ENCODE data around the gene ATF1.

The ATF1 gene

GRCh38 chr12:50763639-50764285 lies at the start of gene ATF1:
Gene ATF1, plus strand, starts transcription at chr12:50764101. Its CDS starts 16,045 bp downstream, at chr12:50780146.
- peak; percentile 63 for DNase-seq

- DNase-seq, result no peak
These were observed 48.7 kb upstream of the ATF1 start for GRCh38 chr12:50715174-50715573.

DNA sequence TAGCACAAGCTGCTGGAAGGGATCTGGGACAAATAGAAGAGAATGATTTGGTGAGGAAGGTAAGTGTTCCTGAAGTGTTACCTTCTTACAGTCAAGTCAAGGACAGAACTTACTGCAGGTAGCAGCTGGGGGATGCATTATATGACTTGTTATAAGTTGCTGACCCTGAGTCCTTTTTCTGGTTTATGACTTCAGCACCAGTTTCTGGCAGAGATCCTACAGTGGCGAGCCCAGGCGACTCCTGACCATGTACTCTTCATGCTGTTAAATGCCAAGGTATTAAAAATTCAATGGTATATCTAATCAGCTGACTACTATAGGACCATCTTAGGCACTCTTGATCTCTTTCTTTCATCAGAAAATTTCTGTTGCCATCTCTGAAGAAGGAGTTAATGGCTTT lies 45.1 kb upstream of the ATF1 start:
- DNase-seq, result no peak

DNA sequence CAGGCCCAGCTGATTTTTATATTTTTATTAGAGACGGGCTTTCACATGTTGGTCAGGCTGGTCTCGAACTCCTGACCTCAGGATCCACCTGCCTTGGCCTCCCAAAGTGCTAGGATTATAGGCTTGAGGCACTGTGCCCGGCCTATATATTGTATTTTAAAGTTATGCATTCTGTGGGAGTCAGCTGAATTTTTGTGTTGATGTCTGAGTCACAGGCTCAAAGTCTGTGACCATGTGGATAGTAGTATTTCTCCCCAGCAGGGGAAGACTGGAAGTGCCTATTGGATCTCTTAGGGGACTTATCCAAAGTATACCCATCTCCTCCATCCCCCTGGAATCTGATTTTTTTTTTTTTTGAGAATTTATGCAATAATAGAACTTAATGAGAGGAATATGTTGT lies 43.8 kb upstream of the ATF1 start:
- DNase-seq, result no peak

DNA sequence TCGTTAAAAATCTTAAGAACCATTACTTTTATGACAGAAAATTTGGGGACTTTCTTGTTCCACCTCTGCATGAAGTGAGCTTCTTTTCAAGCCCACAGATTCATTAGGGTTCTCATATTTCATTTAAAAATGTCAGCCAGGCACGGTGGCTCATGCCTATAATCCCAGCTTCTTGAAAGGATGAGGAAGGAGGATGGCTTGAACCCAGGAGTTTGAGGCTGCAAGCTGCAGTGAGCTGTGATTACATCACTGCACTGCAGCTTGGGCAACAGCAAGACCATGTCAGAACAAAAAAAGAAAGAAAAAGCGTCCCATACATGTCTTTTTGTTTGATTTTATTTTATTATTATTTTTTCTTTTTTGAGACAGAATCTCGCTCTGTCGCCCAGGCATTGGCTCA lies 43.4 kb upstream of the ATF1 start:
- no peak for DNase-seq

DNA sequence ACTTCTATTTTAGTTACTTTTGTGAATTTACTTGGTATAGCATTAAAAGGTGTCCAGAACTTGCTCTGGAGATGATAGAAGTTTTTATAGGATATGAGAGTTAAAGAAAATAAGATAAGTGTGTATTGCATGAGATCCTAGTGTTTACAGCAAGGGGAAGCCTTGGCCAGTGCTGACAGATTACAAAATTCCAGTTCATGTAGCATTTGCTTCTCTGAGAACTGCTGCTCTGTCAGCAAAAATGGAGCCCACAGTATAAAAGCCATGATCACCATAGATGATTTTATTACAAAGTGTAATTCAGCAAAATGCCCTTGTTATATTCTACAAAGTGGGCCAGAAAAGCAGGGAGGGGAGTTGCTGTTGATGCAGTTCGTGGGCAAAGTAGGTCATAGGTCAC lies 40.0 kb upstream of the ATF1 start:
- no peak for DNase-seq

GRCh38 chr12:50725011-50725942 lies 38.6 kb upstream of the ATF1 start:
- no peak for DNase-seq

DNA sequence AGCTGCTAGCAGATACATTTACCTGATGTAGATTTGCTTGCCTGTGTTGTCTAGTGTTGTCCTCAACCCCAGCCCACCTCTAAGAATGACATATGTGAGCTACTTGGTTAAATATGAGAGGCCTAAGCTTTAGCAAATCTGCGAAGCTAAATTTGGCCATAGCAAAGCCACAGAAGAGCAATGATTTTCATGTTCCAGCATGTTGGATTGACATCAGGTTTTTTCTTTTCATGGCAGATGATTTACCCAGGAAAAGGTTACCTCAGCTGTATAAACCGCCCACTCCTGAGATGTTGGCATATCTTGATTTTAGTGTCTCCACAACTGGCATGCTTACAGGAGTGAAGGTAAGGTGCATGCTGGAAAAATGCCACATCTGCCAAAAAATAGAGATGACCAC lies 36.4 kb upstream of the ATF1 start:
- DNase-seq, result no peak

DNA sequence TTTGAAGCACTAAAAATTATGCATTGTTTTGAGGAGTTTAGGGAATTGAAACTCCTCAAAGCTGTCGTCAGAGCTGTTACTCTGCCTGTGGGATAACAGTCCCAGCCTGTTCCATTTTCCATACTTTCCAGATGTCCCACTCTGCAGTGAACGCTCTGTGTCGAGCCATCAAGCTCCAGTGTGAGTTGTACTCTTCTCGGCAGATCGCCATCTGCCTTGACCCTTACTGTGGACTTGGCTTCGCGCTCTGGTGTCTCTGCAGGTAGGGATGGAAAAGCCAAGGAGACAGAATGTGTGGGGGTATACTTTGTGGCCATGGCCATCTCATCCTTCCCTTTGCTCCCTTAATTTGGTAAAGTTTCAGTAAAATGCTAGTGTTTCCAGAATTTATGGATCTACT lies 35.5 kb upstream of the ATF1 start:
- DNase-seq, result no peak

DNA sequence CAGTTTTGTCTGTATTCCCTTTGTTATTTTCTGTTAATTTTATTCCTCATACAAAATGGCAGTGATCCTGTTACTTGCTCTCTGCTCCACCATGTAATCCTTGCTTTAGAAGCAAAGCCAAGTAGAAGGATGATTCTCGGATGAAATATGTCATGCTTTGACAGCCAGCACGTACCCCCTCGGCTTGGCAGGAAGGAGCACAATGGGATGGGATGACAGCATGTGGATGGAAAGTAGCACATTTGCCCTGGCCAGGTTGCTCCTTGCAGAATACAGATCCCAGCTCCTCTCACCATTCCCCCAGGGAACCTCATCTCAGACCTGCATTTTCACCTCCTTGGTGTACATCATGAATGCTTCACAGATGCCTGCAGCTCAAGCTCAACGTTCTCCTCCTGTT lies 35.1 kb upstream of the ATF1 start:
- DNase-seq, result no peak

DNA sequence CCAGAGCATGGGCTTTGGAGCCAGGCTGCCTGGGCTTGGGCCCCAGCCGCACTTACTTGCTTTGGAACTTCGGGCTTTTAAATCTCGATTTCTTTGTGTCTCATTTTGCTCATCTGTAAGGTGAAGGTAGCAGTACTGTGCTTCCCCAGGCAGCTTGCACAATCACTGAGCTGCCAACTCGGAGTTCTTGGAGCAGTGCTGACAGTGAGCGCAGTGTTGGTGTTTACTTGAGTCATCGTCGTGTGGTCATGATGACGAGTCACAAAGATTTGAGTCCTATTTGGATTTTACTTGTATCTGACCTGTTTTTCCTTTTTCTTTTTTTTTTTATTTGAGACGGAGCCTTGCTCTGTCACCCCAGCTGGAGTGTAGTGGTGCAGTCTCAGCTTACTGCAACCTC lies 31.3 kb upstream of the ATF1 start:
- DNase-seq, result no peak

- no peak for DNase-seq
These were observed 30.2 kb upstream of the ATF1 start for GRCh38 chr12:50733706-50734105.

- no peak for DNase-seq
These were observed 29.3 kb upstream of the ATF1 start for GRCh38 chr12:50734409-50735263.

- no peak for DNase-seq
These were observed 24.3 kb upstream of the ATF1 start for GRCh38 chr12:50739611-50740010.

- no peak for DNase-seq
These were observed 23.6 kb upstream of the ATF1 start for GRCh38 chr12:50740307-50740706.

- DNase-seq, result no peak
These were observed 21.1 kb upstream of the ATF1 start for GRCh38 chr12:50742776-50743175.

- DNase-seq, result no peak
These were observed 18.0 kb upstream of the ATF1 start for GRCh38 chr12:50745861-50746260.

GRCh38 chr12:50746431-50746830 lies 17.5 kb upstream of the ATF1 start:
- no peak for DNase-seq

- no peak for DNase-seq
These were observed 16.1 kb upstream of the ATF1 start for GRCh38 chr12:50747817-50748216.

- DNase-seq, result no peak
These were observed 14.4 kb upstream of the ATF1 start for GRCh38 chr12:50749459-50749882.

GRCh38 chr12:50750366-50750765 lies 13.5 kb upstream of the ATF1 start:
- DNase-seq, result no peak

- no peak for DNase-seq
These were observed 11.8 kb upstream of the ATF1 start for GRCh38 chr12:50751948-50752721.

Data from amniotic stem cell (primary cell).